Panc1 (cell line): ENCODE results near the gene DENND2A. TPM values are rescaled to one million over a fixed set of nuclear protein-coding genes. Genes with fewer than 3 reads are reported as not detected.
"Not testable (repeated sequence)": the region's sequence is repeated elsewhere in the genome, so short reads cannot be mapped to it uniquely, and the experiment has no call there.

ENCODE experiments used
- ATAC-seq: fragments of 200-7000 bp; cut with Tn5 transposase; 2 replicates; pipeline ENCODE4 v1.9.1; 2020; ENCODE audit warnings: mild to moderate bottlenecking, moderate library complexity
- BruUV-seq: library from RNA; stranded (reverse); fragments of 400-500 nt; replicated peaks from 2 replicates; lab custom pipeline; 2021; lab: Mats Ljungman, UMichigan
- CTCF ChIA-PET: fragments of 300-600 bp; sonication (Branson Sonifier 250); formaldehyde crosslinking; loops from one replicate; lab custom pipeline; 2022; ENCODE audit warnings: antibody characterized with exemption; lab: Charles Lee
- POLR2A ChIA-PET: fragments of 300-600 bp; sonication (Branson Sonifier 250); formaldehyde crosslinking; loops from one replicate; lab custom pipeline; 2022; ENCODE audit warnings: antibody characterized with exemption; lab: Charles Lee
- DNase-seq: peaks from one replicate; pipeline ENCODE4 v3.0.0-alpha.2; 2010; ENCODE audit warnings: low read depth, low spot score
- H3K27ac ChIP-seq: 2 replicates; pipeline ENCODE4 v1.5.1; 2011; ENCODE audit warnings: mild to moderate bottlenecking, low read length, inconsistent platforms
- H3K27me3 ChIP-seq: fragments of 200-500 bp; sonication (Bioruptor generic); 2 replicates; pipeline ENCODE4 v1.6.0; 2014; ENCODE audit warnings: low read length, inconsistent platforms; ENCODE audit not compliant: control insufficient read depth, insufficient read depth
- H3K36me3 ChIP-seq: fragments of 200-500 bp; sonication (Bioruptor generic); 2 replicates; pipeline ENCODE4 v1.5.1; 2014; ENCODE audit warnings: inconsistent platforms, mild to moderate bottlenecking, low read length, moderate library complexity; ENCODE audit not compliant: control insufficient read depth, insufficient read depth
- H3K4me1 ChIP-seq: 2 replicates; pipeline ENCODE4 v1.5.1; 2011; ENCODE audit warnings: inconsistent platforms, mild to moderate bottlenecking, low read length, moderate library complexity; ENCODE audit not compliant: control insufficient read depth, insufficient read depth
- H3K4me3 ChIP-seq, 2 experiments: 2 replicates each; pipeline ENCODE4 v1.5.1; 2011 to 2012; ENCODE audit warnings: low read depth in 2 of 2, low read length in 2 of 2, mild to moderate bottlenecking in 2 of 2, inconsistent platforms in 1 of 2, moderate library complexity in 1 of 2
- H3K9me3 ChIP-seq: fragments of 200-500 bp; sonication (Bioruptor generic); 2 replicates; pipeline ENCODE4 v1.5.1; 2014; ENCODE audit warnings: low read depth, mild to moderate bottlenecking, inconsistent platforms, low read length, moderate library complexity; ENCODE audit not compliant: control insufficient read depth, insufficient read depth
- CTCF ChIP-seq: fragments of 450-650 bp; IDR thresholded peaks from 2 replicates; pipeline ENCODE4 v1.5.1; 2017; ENCODE audit warnings: mild to moderate bottlenecking
- POLR2AphosphoS5 ChIP-seq: IDR thresholded peaks from 2 replicates; pipeline ENCODE4 v1.6.1; 2012; ENCODE audit warnings: mild to moderate bottlenecking, low read depth, low read length, moderate library complexity
- REST ChIP-seq, 2 experiments: IDR thresholded peaks; 2 replicates each; pipeline ENCODE4 v1.6.1; 2011 to 2012; ENCODE audit warnings: low read depth in 2 of 2, control low read depth in 1 of 2, low read length in 1 of 2, mild to moderate bottlenecking in 1 of 2, moderate library complexity in 1 of 2; ENCODE audit not compliant: insufficient read depth in 1 of 2
- SIN3A ChIP-seq: IDR thresholded peaks from 2 replicates; pipeline ENCODE4 v1.6.1; 2012; ENCODE audit warnings: low read depth, mild to moderate bottlenecking, low read length, moderate library complexity, borderline replicate concordance; ENCODE audit not compliant: insufficient read depth
- TCF7L2 ChIP-seq: IDR thresholded peaks from 2 replicates; pipeline ENCODE4 v1.6.1; 2011; ENCODE audit warnings: mild to moderate bottlenecking, low read depth, low read length, inconsistent platforms
- in situ Hi-C: cut with HindIII; loops from 2 replicates; pipeline ENCODE4 v1.10.0; 2016; ENCODE audit warnings: low sequenced_read_pairs, low pct_unique_long_range_greater_than_20kb
- intact Hi-C: fragments of 100-400 bp; cut with micrococcal nuclease; formaldehyde crosslinking; loops from one replicate; pipeline ENCODE4 v1.10.0; 2022; ENCODE audit not compliant: unreplicated experiment
- total RNA-seq: library from RNA; stranded (reverse); gene quantifications from one replicate; pipeline ENCODE4 v1.2.1, GENCODE V29; 2021; ENCODE audit not compliant: unreplicated experiment

DENND2A gene
- total RNA-seq, 1 experiment from 2014 or later = 1.4 TPM

GRCh38 chr7:140670343-140670935 lies 29.8 kb upstream of the DENND2A start:
- Histone ChIP-seq H3K27me3 (no peaks in the 10 kb centered on the region), H3K27ac (no peak overlapping the region), H3K36me3 (no peaks in the 10 kb centered on the region), H3K4me1 (no peaks in the 10 kb centered on the region; the same call in 1 of the 2 replicates), H3K9me3 (no peaks in the 10 kb centered on the region), H3K4me3 (no peak overlapping the region)
- CTCF ChIA-PET = no interaction called here
- no peak for TF ChIP-seq TCF7L2
- in situ Hi-C loops = no loop called here
- no peak for ATAC-seq
- BruUV-seq = no TSS peak
- POLR2A ChIA-PET = no interaction called here
- no peak for DNase-seq
- intact Hi-C loops = loop anchor here (10.0 kb wide), 1 partner anchor 314 kb away; no protein-coding TSS in a partner anchor

GRCh38 chr7:140669862-140670261 lies 29.2 kb upstream of the DENND2A start:
- ATAC-seq, in situ Hi-C loops, H3K36me3 ChIP-seq, H3K9me3 ChIP-seq, DNase-seq, H3K4me1 ChIP-seq, BruUV-seq, CTCF ChIA-PET, H3K27me3 ChIP-seq, H3K4me3 ChIP-seq, POLR2A ChIA-PET, H3K27ac ChIP-seq: not testable (repeated sequence)
- intact Hi-C loops = loop anchor here (10.0 kb wide), 1 partner anchor 315 kb away; no protein-coding TSS in a partner anchor

GRCh38 chr7:140669352-140669751 lies 28.7 kb upstream of the DENND2A start:
- ChIA-PET POLR2A (no interaction called here), CTCF (no interaction called here)
- H3K27ac ChIP-seq = no peak overlapping the region
- H3K4me3 ChIP-seq = no peak overlapping the region
- no peaks in the 10 kb centered on the region for H3K27me3 ChIP-seq
- DNase-seq (no peak), ATAC-seq (no peak)
- in situ Hi-C loops = no loop called here
- no peaks in the 10 kb centered on the region; the same call in 1 of the 2 replicates for H3K4me1 ChIP-seq
- intact Hi-C loops = no loop called here
- no TSS peak for BruUV-seq
- no peaks in the 10 kb centered on the region for H3K9me3 ChIP-seq
- TF ChIP-seq POLR2AphosphoS5 (no peak), SIN3A (no peak), REST (IDR thresholded peaks at IDR 0.05; ENCODE audit: insufficient read depth in 1 of 2, low read depth in 2 of 2, low read length in 1 of 2) (no peak), TCF7L2 (no peak), CTCF (no peak)
- H3K36me3 ChIP-seq = no peaks in the 10 kb centered on the region
